ENCODE measurements around the gene VPS41. TPM values are rescaled to one million over a fixed set of nuclear protein-coding genes. Genes with fewer than 3 reads are reported as not detected.

Gene VPS41
- polyA plus RNA-seq, 4 donors, result 8.6 to 67.7 (median 14.4) TPM

GRCh38 chr7:38829488-38830165, 79.4 kb downstream of the VPS41 start:
- no peaks in the 10 kb centered on the region for H3K36me3 ChIP-seq (ENCODE audit: control insufficient read depth in 3 of 3, insufficient read depth in 2 of 3, low read depth in 1 of 3, low read length in 3 of 3)
- no peaks in the 10 kb centered on the region for H3K27me3 ChIP-seq (ENCODE audit: control insufficient read depth in 3 of 3, insufficient read depth in 3 of 3, low read length in 3 of 3)
- H3K27ac ChIP-seq (ENCODE audit: low read depth in 1 of 3, low read length in 2 of 3), result no peak overlapping the region
- FAIRE-seq (no peak), DNase-seq (no peak)
- H3K9me3 ChIP-seq (ENCODE audit: control insufficient read depth in 2 of 2, insufficient read depth in 1 of 2, low read depth in 1 of 2, low read length in 1 of 2), result no peaks in the 10 kb centered on the region
- H3K4me3 ChIP-seq (ENCODE audit: low read depth in 1 of 3, low read length in 3 of 3), result no peak overlapping the region
- no peaks in the 10 kb centered on the region for H3K4me1 ChIP-seq (ENCODE audit: control insufficient read depth in 3 of 3, insufficient read depth in 2 of 3, low read depth in 1 of 3, low read length in 2 of 3)
- 83 to 86% (median 85%) methylated on average over 5 of the region's 5 CpGs for WGBS, 3 donors

GRCh38 chr7:38828026-38828425, 81.0 kb downstream of the VPS41 start:
- DNase-seq (no peak), FAIRE-seq (no peak)
- H3K9me3 ChIP-seq (ENCODE audit: control insufficient read depth in 2 of 2, insufficient read depth in 1 of 2, low read depth in 1 of 2, low read length in 1 of 2), result peaks cover 0 to 2% of the 10 kb centered on the region in 2 donors
- H3K27me3 ChIP-seq (ENCODE audit: control insufficient read depth in 3 of 3, insufficient read depth in 3 of 3, low read length in 3 of 3), result no peaks in the 10 kb centered on the region
- no peaks in the 10 kb centered on the region for H3K36me3 ChIP-seq (ENCODE audit: control insufficient read depth in 3 of 3, insufficient read depth in 2 of 3, low read depth in 1 of 3, low read length in 3 of 3)
- H3K4me1 ChIP-seq (ENCODE audit: control insufficient read depth in 3 of 3, insufficient read depth in 2 of 3, low read depth in 1 of 3, low read length in 2 of 3), result no peaks in the 10 kb centered on the region
- H3K27ac ChIP-seq (ENCODE audit: low read depth in 1 of 3, low read length in 2 of 3), result no peak overlapping the region
- no peak overlapping the region for H3K4me3 ChIP-seq (ENCODE audit: low read depth in 1 of 3, low read length in 3 of 3)
- 73 to 84% (median 82%) methylated on average over 3 of the region's 3 CpGs for WGBS, 3 donors

GRCh38 chr7:38825721-38826440, 83.1 kb downstream of the VPS41 start:
- FAIRE-seq (no peak), DNase-seq (no peak)
- Histone ChIP-seq H3K36me3 (ENCODE audit: control insufficient read depth in 3 of 3, insufficient read depth in 2 of 3, low read depth in 1 of 3, low read length in 3 of 3) (no peaks in the 10 kb centered on the region), H3K27ac (ENCODE audit: low read depth in 1 of 3, low read length in 2 of 3) (no peak overlapping the region), H3K4me1 (ENCODE audit: control insufficient read depth in 3 of 3, insufficient read depth in 2 of 3, low read depth in 1 of 3, low read length in 2 of 3) (no peaks in the 10 kb centered on the region), H3K4me3 (ENCODE audit: low read depth in 1 of 3, low read length in 3 of 3) (no peak overlapping the region), H3K27me3 (ENCODE audit: control insufficient read depth in 3 of 3, insufficient read depth in 3 of 3, low read length in 3 of 3) (no peaks in the 10 kb centered on the region), H3K9me3 (ENCODE audit: control insufficient read depth in 2 of 2, insufficient read depth in 1 of 2, low read depth in 1 of 2, low read length in 1 of 2) (peaks cover 0 to 4% of the 10 kb centered on the region in 2 donors)
- WGBS, 3 donors, result 88 to 92% (median 89%) methylated on average over 3 of the region's 3 CpGs

- no peak overlapping the region for H3K4me3 ChIP-seq (ENCODE audit: low read depth in 1 of 3, low read length in 3 of 3)
- 89 to 96% (median 94%) methylated on average over 3 of the region's 3 CpGs for WGBS, 3 donors
These were observed 84.0 kb downstream of the VPS41 start for GRCh38 chr7:38824948-38825347.

GRCh38 chr7:38822549-38822948, 86.4 kb downstream of the VPS41 start:
- FAIRE-seq, result no peak
- 91 to 94% (median 93%) methylated on average over 1 of the region's 1 CpG for WGBS, 3 donors
- H3K4me1 ChIP-seq (ENCODE audit: control insufficient read depth in 3 of 3, insufficient read depth in 2 of 3, low read depth in 1 of 3, low read length in 2 of 3), result no peaks in the 10 kb centered on the region
- no peaks in the 10 kb centered on the region for H3K27me3 ChIP-seq (ENCODE audit: control insufficient read depth in 3 of 3, insufficient read depth in 3 of 3, low read length in 3 of 3)
- no peak overlapping the region for H3K4me3 ChIP-seq (ENCODE audit: low read depth in 1 of 3, low read length in 3 of 3)
- no peak overlapping the region for H3K27ac ChIP-seq (ENCODE audit: low read depth in 1 of 3, low read length in 2 of 3)
- no peak for DNase-seq
- H3K9me3 ChIP-seq (ENCODE audit: control insufficient read depth in 2 of 2, insufficient read depth in 1 of 2, low read depth in 1 of 2, low read length in 1 of 2), result peaks cover 0 to 5% of the 10 kb centered on the region in 2 donors
- H3K36me3 ChIP-seq (ENCODE audit: control insufficient read depth in 3 of 3, insufficient read depth in 2 of 3, low read depth in 1 of 3, low read length in 3 of 3), result peaks cover 0 to 5% (median 4%) of the 10 kb centered on the region in 3 donors

More at GRCh38 chr7:38824948-38825347, 84.0 kb downstream of the VPS41 start:
- H3K27me3 ChIP-seq (ENCODE audit: control insufficient read depth in 3 of 3, insufficient read depth in 3 of 3, low read length in 3 of 3), result no peaks in the 10 kb centered on the region
- H3K4me1 ChIP-seq (ENCODE audit: control insufficient read depth in 3 of 3, insufficient read depth in 2 of 3, low read depth in 1 of 3, low read length in 2 of 3), result no peaks in the 10 kb centered on the region
- no peak for DNase-seq
- FAIRE-seq, result no peak
- peaks cover 0 to 4% of the 10 kb centered on the region in 2 donors for H3K9me3 ChIP-seq (ENCODE audit: control insufficient read depth in 2 of 2, insufficient read depth in 1 of 2, low read depth in 1 of 2, low read length in 1 of 2)
- H3K27ac ChIP-seq (ENCODE audit: low read depth in 1 of 3, low read length in 2 of 3), result no peak overlapping the region
- H3K36me3 ChIP-seq (ENCODE audit: control insufficient read depth in 3 of 3, insufficient read depth in 2 of 3, low read depth in 1 of 3, low read length in 3 of 3), result peaks cover 0 to 3% (median 0%) of the 10 kb centered on the region in 3 donors

GRCh38 chr7:38820571-38820970, 88.4 kb downstream of the VPS41 start:
- no peak overlapping the region for H3K27ac ChIP-seq (ENCODE audit: low read depth in 1 of 3, low read length in 2 of 3)
- H3K4me3 ChIP-seq (ENCODE audit: low read depth in 1 of 3, low read length in 3 of 3), result no peak overlapping the region
- no peaks in the 10 kb centered on the region for H3K4me1 ChIP-seq (ENCODE audit: control insufficient read depth in 3 of 3, insufficient read depth in 2 of 3, low read depth in 1 of 3, low read length in 2 of 3)
- peaks cover 0 to 12% (median 5%) of the 10 kb centered on the region in 3 donors for H3K36me3 ChIP-seq (ENCODE audit: control insufficient read depth in 3 of 3, insufficient read depth in 2 of 3, low read depth in 1 of 3, low read length in 3 of 3)
- peaks cover 0 to 14% of the 10 kb centered on the region in 2 donors for H3K9me3 ChIP-seq (ENCODE audit: control insufficient read depth in 2 of 2, insufficient read depth in 1 of 2, low read depth in 1 of 2, low read length in 1 of 2)
- WGBS, 3 donors, result 96 to 97% (median 96%) methylated on average over 4 of the region's 4 CpGs
- DNase-seq, result no peak
- H3K27me3 ChIP-seq (ENCODE audit: control insufficient read depth in 3 of 3, insufficient read depth in 3 of 3, low read length in 3 of 3), result no peaks in the 10 kb centered on the region
- FAIRE-seq, result no peak

GRCh38 chr7:38819463-38819862, 89.5 kb downstream of the VPS41 start:
- no peaks in the 10 kb centered on the region for H3K27me3 ChIP-seq (ENCODE audit: control insufficient read depth in 3 of 3, insufficient read depth in 3 of 3, low read length in 3 of 3)
- DNase-seq, result no peak
- H3K36me3 ChIP-seq (ENCODE audit: control insufficient read depth in 3 of 3, insufficient read depth in 2 of 3, low read depth in 1 of 3, low read length in 3 of 3), result peaks cover 0 to 12% (median 5%) of the 10 kb centered on the region in 3 donors
- no peak overlapping the region for H3K27ac ChIP-seq (ENCODE audit: low read depth in 1 of 3, low read length in 2 of 3)
- 76 to 93% (median 78%) methylated on average over 2 of the region's 2 CpGs for WGBS, 3 donors
- peaks cover 0 to 14% of the 10 kb centered on the region in 2 donors for H3K9me3 ChIP-seq (ENCODE audit: control insufficient read depth in 2 of 2, insufficient read depth in 1 of 2, low read depth in 1 of 2, low read length in 1 of 2)
- H3K4me1 ChIP-seq (ENCODE audit: control insufficient read depth in 3 of 3, insufficient read depth in 2 of 3, low read depth in 1 of 3, low read length in 2 of 3), result no peaks in the 10 kb centered on the region
- H3K4me3 ChIP-seq (ENCODE audit: low read depth in 1 of 3, low read length in 3 of 3), result no peak overlapping the region
- FAIRE-seq, result no peak

GRCh38 chr7:38817526-38817925, 91.5 kb downstream of the VPS41 start:
- Histone ChIP-seq H3K36me3 (ENCODE audit: control insufficient read depth in 3 of 3, insufficient read depth in 2 of 3, low read depth in 1 of 3, low read length in 3 of 3) (peaks cover 0 to 12% (median 5%) of the 10 kb centered on the region in 3 donors), H3K4me3 (ENCODE audit: low read depth in 1 of 3, low read length in 3 of 3) (no peak overlapping the region), H3K9me3 (ENCODE audit: control insufficient read depth in 2 of 2, insufficient read depth in 1 of 2, low read depth in 1 of 2, low read length in 1 of 2) (peaks cover 0 to 10% of the 10 kb centered on the region in 2 donors), H3K27ac (ENCODE audit: low read depth in 1 of 3, low read length in 2 of 3) (no peak overlapping the region), H3K4me1 (ENCODE audit: control insufficient read depth in 3 of 3, insufficient read depth in 2 of 3, low read depth in 1 of 3, low read length in 2 of 3) (no peaks in the 10 kb centered on the region), H3K27me3 (ENCODE audit: control insufficient read depth in 3 of 3, insufficient read depth in 3 of 3, low read length in 3 of 3) (no peaks in the 10 kb centered on the region)
- 96 to 97% (median 97%) methylated on average over 7 of the region's 7 CpGs for WGBS, 3 donors
- FAIRE-seq, result no peak
- no peak for DNase-seq

Data from small intestine (tissue), 7 donors.